Pons (tissue), 1 donor: ENCODE measurements around the gene SLCO3A1.

ENCODE experiments used
- DNase-seq: peaks from one replicate; pipeline ENCODE4 v3.0.0-alpha.2; 2016; ENCODE audit warnings: low spot score

The SLCO3A1 gene

GRCh38 chr15:91853511-91853947 is at the start of gene SLCO3A1:
SLCO3A1 (plus strand) TSS chr15:91853708.
- DNase-seq: peak; percentile 56

- DNase-seq: no peak
Measured at GRCh38 chr15:91807122-91807521, 46.4 kb upstream of the SLCO3A1 start.

GRCh38 chr15:91813924-91814323 is 39.6 kb upstream of the SLCO3A1 start:
- no peak for DNase-seq

- DNase-seq: no peak
Measured at GRCh38 chr15:91816942-91817341, 36.6 kb upstream of the SLCO3A1 start.

GRCh38 chr15:91821458-91821857 is 32.0 kb upstream of the SLCO3A1 start:
- DNase-seq: no peak

- peak; percentile 44 for DNase-seq
Measured at GRCh38 chr15:91824256-91824655, 29.3 kb upstream of the SLCO3A1 start.

GRCh38 chr15:91826443-91826842 is 27.1 kb upstream of the SLCO3A1 start:
- no peak for DNase-seq

- no peak for DNase-seq
Measured at GRCh38 chr15:91833056-91833455, 20.5 kb upstream of the SLCO3A1 start.

- no peak for DNase-seq
Measured at GRCh38 chr15:91839867-91840266, 13.6 kb upstream of the SLCO3A1 start.

GRCh38 chr15:91841861-91842260 is 11.6 kb upstream of the SLCO3A1 start:
- DNase-seq: no peak

GRCh38 chr15:91844341-91844740 is 9.2 kb upstream of the SLCO3A1 start:
- DNase-seq: no peak

GRCh38 chr15:91844928-91845327 is 8.6 kb upstream of the SLCO3A1 start:
- DNase-seq: no peak

- no peak for DNase-seq
Measured at GRCh38 chr15:91845720-91846119, 7.8 kb upstream of the SLCO3A1 start.

GRCh38 chr15:91849180-91849579 is 4.3 kb upstream of the SLCO3A1 start:
- peak; percentile 92 for DNase-seq

- DNase-seq: peak; percentile 80
Measured at GRCh38 chr15:91849749-91850161, 3.8 kb upstream of the SLCO3A1 start.

GRCh38 chr15:91852741-91853510 is 582 bp upstream of the SLCO3A1 start:
- DNase-seq: peak; percentile 91

GRCh38 chr15:91853948-91854638 is 585 bp downstream of the SLCO3A1 start:
- DNase-seq: peak; percentile 42

GRCh38 chr15:91854639-91854990 is 1.1 kb downstream of the SLCO3A1 start:
- DNase-seq: peak; percentile 44

- no peak for DNase-seq
Measured at GRCh38 chr15:91855241-91855640, 1.7 kb downstream of the SLCO3A1 start.

- DNase-seq: no peak
Measured at GRCh38 chr15:91855684-91856489, 2.4 kb downstream of the SLCO3A1 start.

- DNase-seq: no peak
Measured at GRCh38 chr15:91857224-91857585, 3.7 kb downstream of the SLCO3A1 start.

GRCh38 chr15:91857772-91858171 is 4.3 kb downstream of the SLCO3A1 start:
- DNase-seq: peak; percentile 14

- no peak for DNase-seq
Measured at GRCh38 chr15:91860498-91860897, 7.0 kb downstream of the SLCO3A1 start.
